Measurements from ENCODE around the gene CREBBP.
A peak's percentile ranks its signal among the peaks of the same experiment; 100 is the strongest.

CREBBP gene

DNA sequence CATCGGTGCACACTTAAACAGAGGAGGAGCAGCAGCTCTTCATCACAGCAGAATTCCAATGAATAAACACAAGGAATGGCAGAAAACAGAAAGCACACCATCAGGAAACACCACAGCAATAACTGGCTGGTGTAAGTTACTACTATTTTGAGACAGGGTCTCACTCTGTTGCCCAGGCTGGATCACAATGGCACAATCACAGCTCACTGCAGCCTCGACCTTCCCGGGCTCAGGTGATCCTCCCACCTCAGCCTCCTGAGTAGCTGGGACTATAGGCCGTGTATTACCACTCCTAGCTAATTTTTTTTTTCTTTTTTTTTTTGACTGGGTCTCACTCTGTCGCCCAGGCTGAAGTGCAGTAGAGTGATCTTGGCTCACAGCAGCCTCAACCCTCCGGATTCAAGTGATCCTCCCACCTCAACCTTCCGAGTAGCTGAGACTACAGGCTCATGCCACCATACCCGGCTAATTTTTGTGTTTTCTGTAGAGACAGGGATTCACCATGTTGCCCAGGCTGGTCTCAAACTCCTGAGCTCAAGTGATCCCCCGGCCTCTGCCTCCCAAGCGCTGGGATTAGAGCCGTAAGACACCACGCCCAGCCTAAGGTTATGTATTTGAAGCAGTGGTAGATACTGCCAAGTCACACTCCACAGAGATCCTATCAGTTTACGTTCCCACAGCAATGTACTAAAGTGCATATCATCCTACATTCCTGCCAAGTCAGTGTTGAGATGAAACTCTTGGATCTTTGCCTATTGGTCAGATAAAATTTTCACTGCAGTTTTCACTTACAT lies 183.9 kb downstream of the CREBBP start:
- DNase-seq, result peak; percentile 90

DNA sequence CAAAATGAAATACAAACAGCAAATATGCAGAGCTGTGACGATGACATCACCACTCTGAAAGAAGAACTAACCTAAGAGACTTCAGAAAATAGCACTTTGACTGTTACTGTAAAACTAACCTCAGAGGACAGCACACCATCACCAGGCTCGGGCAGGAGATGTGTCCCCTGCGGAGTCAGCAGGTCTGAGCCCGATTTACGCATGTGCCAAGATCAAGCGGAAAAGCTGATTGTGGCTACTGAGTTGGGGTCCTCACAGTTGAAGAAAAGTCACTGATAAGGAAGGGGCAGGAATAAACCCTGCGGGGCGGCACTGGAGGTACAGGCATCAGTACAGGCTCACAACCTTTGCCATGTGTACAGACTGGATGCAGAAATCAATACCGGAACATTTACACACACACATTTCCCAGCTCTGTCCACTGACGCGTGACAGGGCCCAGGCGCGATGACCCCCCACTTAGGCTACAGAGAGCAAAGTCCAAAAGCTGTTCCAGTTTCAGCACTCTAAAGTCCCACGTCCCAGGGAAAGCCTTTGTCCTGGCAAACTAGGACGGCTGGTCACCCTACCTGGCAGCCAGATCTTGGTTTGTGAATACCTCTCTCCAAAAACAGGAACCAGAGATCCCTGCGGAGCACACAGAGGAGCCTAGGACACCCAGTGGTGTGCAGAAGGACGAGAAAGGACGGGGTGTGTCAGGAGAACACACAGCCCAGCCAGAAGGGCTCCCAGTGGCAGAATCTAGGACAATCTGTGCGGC lies 184.7 kb downstream of the CREBBP start:
- DNase-seq, result no peak

DNA sequence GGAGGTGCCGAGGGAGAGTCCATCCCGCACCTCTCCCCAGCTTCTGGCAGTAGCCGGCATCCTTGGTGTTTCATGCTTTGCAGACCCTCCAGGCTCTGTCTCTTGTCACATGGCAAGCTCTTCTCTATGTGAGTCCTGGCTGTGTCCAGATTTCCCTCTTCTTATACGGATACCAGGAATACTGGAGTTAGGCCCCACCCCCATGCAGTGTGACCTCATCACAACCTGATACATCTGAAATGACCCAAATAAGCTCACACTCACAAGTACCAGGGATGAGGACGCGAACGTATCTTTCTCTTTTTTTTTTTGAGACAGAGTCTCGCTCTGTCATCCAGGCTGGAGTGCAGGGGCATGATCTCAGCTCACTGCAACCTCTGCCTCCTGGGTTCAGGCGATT lies 186.5 kb downstream of the CREBBP start:
- no peak for DNase-seq

DNA sequence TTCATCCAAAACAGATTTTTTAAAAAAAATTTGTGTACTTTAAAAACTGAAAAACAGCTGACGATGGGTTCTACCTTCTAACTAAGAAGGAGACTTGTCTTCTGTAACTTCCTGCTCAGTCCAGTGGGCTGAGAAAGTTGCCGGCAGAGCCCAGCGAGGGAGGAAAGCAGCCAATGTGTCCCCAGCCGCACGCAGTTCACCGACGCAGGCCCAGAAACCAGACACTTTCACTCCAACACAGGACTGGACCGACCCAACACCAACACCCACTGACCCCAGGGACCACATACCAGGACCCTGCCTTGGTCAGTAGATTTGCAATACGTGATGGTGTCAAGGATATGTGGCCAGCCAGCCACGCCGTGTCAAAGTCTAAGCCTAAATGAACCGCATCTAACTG lies 188.8 kb downstream of the CREBBP start:
- no peak for DNase-seq

DNA sequence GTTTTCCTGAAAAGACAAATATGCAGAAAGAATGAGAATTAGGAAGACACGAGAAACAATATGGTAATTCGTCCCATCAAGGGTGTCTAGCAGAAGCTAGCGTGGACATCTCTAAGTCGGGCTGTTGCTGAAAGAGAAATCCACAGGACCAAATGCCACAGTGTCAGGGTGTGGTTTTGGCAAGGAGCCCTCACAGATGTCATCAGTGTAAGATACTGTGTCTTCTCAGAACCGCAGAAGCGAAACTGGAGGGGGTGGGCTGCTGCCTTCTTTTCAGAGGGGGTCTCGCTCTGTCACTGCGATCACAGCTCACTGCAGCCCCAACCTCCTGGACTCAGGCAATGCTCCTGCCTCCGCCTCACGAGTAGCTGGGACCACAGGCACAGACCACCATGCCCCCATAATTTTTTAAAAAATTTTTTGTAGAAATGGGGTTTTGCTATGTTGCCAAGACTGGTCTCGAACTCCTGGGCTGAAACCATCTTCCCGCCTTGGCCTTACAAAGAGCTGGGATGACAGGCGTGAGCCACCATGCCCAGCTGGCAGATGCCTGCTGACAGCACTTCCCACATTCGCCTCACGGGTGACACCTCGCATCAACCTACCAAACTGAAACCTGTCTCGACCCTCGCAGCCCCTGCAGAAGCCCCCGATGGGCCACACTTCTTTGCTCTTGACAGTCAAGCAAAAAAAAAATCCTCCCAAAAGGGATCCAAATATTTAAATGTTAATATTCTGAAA lies 189.4 kb downstream of the CREBBP start:
- no peak for DNase-seq

DNA sequence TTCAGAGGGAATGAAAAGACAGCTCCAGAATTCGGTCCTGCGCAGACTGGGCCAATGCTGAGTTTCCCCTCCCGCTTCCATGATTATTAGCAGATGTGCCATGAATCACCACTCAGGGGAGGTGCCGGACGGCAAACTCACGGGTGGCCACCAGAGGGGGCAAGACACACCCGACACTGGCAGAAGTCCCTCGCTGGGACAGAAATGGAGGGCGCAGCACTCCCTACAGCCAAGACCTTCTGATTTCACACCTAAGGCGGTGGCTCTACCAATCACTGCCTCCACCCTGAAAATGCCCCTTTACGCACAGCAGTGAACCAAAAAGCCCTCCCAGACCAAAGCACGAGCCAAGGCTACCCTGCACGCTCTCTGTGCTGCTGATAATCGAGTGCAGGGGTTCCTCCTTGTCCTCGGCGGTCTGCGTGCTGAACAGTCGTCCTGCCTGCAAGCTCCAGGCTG lies 190.0 kb downstream of the CREBBP start:
- DNase-seq, result peak; percentile 59

DNA sequence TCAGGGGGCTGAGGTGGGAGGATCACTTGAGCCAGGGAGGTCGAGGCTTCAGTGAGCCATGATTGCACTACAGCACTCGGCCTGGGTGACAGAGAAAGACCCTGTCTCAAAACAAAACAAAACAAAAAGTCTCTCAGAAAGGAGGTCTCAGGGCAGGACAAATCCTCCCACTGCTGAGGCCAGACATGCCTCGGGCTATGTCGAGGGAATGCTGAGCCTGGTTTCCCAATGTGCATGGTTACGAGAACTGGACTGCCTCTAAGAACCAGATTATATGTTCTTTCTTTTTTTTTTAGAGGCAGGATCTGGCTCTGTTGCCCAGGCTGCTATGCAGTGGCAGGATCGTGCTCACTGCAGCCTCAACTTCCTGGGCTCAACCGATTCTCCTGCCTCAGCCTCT lies 190.8 kb downstream of the CREBBP start:
- DNase-seq, result no peak

DNA sequence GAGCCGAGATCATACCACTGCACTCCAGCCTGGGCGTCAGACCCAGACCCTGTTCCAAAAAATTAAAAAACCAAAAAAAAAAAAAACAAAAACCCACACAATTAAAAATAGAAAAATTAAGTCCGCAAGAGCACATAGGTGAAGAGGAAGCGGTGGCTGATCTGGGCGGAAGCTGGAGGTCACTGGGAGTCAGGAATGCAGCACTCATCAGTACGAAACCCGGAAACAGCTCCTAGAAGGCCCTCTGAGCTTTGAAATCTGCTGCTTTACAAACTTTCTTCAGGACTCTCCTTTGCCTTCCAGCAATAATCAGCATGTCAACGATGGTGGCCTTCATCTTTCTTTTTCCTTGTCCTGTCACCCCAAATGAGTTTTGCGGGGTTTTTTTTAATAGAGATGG lies 192.7 kb downstream of the CREBBP start:
- DNase-seq, result no peak

DNA sequence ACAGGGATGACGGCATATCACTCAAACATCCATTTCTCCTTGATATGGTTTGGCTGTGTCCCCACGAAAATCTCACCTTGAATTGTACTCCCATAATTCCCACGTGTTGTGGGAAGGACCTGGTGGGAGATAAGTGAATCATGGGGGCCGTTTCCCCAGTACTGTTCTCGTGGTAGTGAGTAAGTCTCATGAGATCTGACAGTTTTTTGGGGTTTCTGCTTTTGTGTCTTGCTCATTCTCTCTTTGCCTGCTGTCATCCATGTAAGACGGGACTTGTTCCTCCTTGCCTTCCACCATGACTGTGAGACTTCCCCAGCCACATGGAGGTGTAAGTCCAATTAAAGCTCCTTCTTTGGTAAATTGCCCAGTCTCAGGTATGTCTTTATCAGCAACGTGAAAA lies 193.5 kb downstream of the CREBBP start:
- no peak for DNase-seq

DNA sequence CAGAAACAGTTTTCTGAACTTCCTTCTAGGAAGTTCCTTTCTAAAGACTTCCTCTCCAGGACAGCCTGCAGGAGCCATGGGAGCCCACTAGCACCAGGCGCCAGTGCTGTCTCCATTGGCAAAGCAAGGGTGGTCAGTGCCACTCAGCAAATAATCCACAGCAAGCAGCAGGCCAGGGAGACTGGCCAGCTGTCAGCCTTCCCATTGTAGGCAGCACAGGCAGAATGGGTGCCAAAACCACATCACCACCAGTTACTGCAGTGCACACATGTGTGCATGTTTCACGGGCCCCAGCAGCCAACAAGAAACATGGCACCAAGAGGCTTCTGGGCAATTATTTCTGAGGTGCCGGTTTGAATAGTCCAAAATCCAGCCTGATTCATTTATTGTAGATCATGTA lies 199.3 kb downstream of the CREBBP start:
- no peak for DNase-seq

DNA sequence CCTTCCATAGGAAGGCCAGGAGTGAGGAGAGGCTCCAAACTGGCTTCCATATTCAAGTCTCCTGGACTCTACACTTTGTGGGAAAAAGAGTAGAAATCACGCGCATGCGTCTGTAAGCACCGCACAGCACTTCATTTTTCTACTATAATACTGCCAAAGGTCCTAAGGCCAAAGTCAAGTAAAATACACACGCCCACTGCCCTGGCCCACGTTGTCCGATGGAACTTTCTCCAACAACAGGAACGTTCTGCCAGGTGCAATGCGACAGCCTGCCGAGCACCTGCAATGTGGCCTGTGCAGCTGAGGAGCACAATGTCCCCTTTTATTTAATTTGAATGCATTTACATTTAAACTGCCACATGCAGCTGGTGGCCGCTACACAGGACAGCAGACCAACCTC lies 202.5 kb downstream of the CREBBP start:
- DNase-seq, result no peak

DNA sequence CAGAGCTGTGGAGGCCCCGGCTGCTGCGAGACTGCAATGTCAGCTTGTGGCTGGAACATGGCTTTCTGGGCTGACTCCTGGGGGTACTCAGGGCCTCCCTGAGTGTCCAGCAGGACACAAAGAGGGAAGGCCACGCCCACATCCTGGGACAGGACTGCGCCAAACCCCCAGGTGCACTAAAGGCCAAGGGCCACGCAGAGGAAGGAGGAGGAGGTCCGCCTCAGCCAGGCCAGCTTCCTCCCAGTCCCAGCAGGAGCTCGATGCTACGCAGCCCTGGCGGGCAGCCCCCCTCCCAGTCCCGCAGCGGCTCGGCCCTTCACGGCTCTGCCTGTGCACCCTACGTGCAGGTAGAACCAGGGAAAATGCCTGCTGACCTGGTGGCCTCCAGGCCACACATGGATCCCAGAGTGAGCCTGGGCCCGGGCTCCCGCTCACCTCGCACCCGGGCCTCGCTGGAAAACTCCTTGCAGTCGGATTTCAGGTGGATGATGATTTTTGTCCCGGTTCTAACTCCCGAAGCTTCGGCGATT lies 204.8 kb downstream of the CREBBP start:
- no peak for DNase-seq
